ENCODE data around the gene SNRPD2. TPM values are rescaled to one million over a fixed set of nuclear protein-coding genes. Genes with fewer than 3 reads are reported as not detected.

SNRPD2 gene
- total RNA-seq, 1 donor from 2014 or later: 405 TPM

- H2AFZ ChIP-seq (replicated peaks): no peak overlapping the region
- H3K9me3 Mint-ChIP-seq: no peaks in the 10 kb centered on the region
- peaks cover 7% of the 10 kb centered on the region for H4K20me1 ChIP-seq (ENCODE audit: low read depth)
- peaks cover 15% of the 10 kb centered on the region for H3K27me3 Mint-ChIP-seq (ENCODE audit: insufficient read depth, low read depth)
- peak overlapping the region; percentile 22 for H3K27ac Mint-ChIP-seq
- no peak for TF ChIP-seq CTCF (IDR thresholded peaks at IDR 0.05)
- no peak for TF ChIP-seq EZH2 (IDR thresholded peaks at IDR 0.05)
- TF ChIP-seq EZH2phosphoT487 (IDR thresholded peaks at IDR 0.05): no peak
- peaks cover 18% of the 10 kb centered on the region for H3F3A ChIP-seq (ENCODE audit: low read depth)
- no peak overlapping the region for H3K9ac ChIP-seq
- DNase-seq (ENCODE audit: low spot score): no peak
- H3K27me3 ChIP-seq: no peaks in the 10 kb centered on the region
- no peaks in the 10 kb centered on the region for H3K9me3 ChIP-seq (ENCODE audit: low read depth)
- H3K4me3 ChIP-seq: no peak overlapping the region
- H3K4me3 Mint-ChIP-seq: no peak overlapping the region
- peaks cover 20% of the 10 kb centered on the region for H3K36me3 Mint-ChIP-seq
- H3K4me1 Mint-ChIP-seq: peaks cover 40% of the 10 kb centered on the region
- no peaks in the 10 kb centered on the region for H3K4me1 ChIP-seq
- no peak overlapping the region for H3K4me2 ChIP-seq
- H3K36me3 ChIP-seq: no peaks in the 10 kb centered on the region
- H3K79me2 ChIP-seq (ENCODE audit: low read depth): peaks cover 76% of the 10 kb centered on the region
- H3K27ac ChIP-seq: no peak overlapping the region
Observed at GRCh38 chr19:45715139-45715538, 23.4 kb upstream of the SNRPD2 start.

GRCh38 chr19:45713141-45713540, 21.4 kb upstream of the SNRPD2 start:
- no peak overlapping the region for H3K4me2 ChIP-seq
- DNase-seq (ENCODE audit: low spot score): no peak
- no peak overlapping the region for H2AFZ ChIP-seq (replicated peaks)
- H3K9me3 Mint-ChIP-seq: no peaks in the 10 kb centered on the region
- H3K27ac Mint-ChIP-seq: no peak overlapping the region
- no peak overlapping the region for H3K4me3 ChIP-seq
- no peaks in the 10 kb centered on the region for H3K36me3 ChIP-seq
- H3K36me3 Mint-ChIP-seq: peaks cover 10% of the 10 kb centered on the region
- TF ChIP-seq EZH2phosphoT487 (IDR thresholded peaks at IDR 0.05) (no peak), CTCF (IDR thresholded peaks at IDR 0.05) (no peak), EZH2 (IDR thresholded peaks at IDR 0.05) (no peak)
- no peaks in the 10 kb centered on the region for H3K9me3 ChIP-seq (ENCODE audit: low read depth)
- H3K4me1 ChIP-seq: no peaks in the 10 kb centered on the region
- no peak overlapping the region for H3K27ac ChIP-seq
- peaks cover 12% of the 10 kb centered on the region for H3F3A ChIP-seq (ENCODE audit: low read depth)
- H4K20me1 ChIP-seq (ENCODE audit: low read depth): peaks cover 7% of the 10 kb centered on the region
- no peaks in the 10 kb centered on the region for H3K27me3 ChIP-seq
- peaks cover 60% of the 10 kb centered on the region for H3K79me2 ChIP-seq (ENCODE audit: low read depth)
- H3K9ac ChIP-seq: no peak overlapping the region
- peaks cover 12% of the 10 kb centered on the region for H3K27me3 Mint-ChIP-seq (ENCODE audit: insufficient read depth, low read depth)
- no peak overlapping the region for H3K4me3 Mint-ChIP-seq
- peaks cover 34% of the 10 kb centered on the region for H3K4me1 Mint-ChIP-seq

- Histone ChIP-seq H3K36me3 (no peaks in the 10 kb centered on the region), H3K4me1 (no peaks in the 10 kb centered on the region), H2AFZ (replicated peaks) (no peak overlapping the region), H4K20me1 (ENCODE audit: low read depth) (peaks cover 7% of the 10 kb centered on the region), H3K9ac (no peak overlapping the region), H3K4me3 (no peak overlapping the region), H3K79me2 (ENCODE audit: low read depth) (peaks cover 60% of the 10 kb centered on the region), H3K27ac (no peak overlapping the region), H3K4me2 (no peak overlapping the region), H3K27me3 (no peaks in the 10 kb centered on the region), H3K9me3 (ENCODE audit: low read depth) (no peaks in the 10 kb centered on the region), H3F3A (ENCODE audit: low read depth) (peaks cover 8% of the 10 kb centered on the region)
- H3K4me3 Mint-ChIP-seq: no peak overlapping the region
- peaks cover 31% of the 10 kb centered on the region for H3K4me1 Mint-ChIP-seq
- peaks cover 10% of the 10 kb centered on the region for H3K36me3 Mint-ChIP-seq
- DNase-seq (ENCODE audit: low spot score): no peak
- TF ChIP-seq CTCF (IDR thresholded peaks at IDR 0.05): no peak
- TF ChIP-seq EZH2phosphoT487 (IDR thresholded peaks at IDR 0.05): no peak
- no peak for TF ChIP-seq EZH2 (IDR thresholded peaks at IDR 0.05)
- peaks cover 12% of the 10 kb centered on the region for H3K27me3 Mint-ChIP-seq (ENCODE audit: insufficient read depth, low read depth)
- no peak overlapping the region for H3K27ac Mint-ChIP-seq
- H3K9me3 Mint-ChIP-seq: no peaks in the 10 kb centered on the region
Observed at GRCh38 chr19:45712699-45713067, 20.9 kb upstream of the SNRPD2 start.

All from neural progenitor cell (in vitro differentiated cells).